ENCODE data around the gene SRCIN1.
"Not testable (repeated sequence)": the region's sequence is repeated elsewhere in the genome, so short reads cannot be mapped to it uniquely, and the experiment has no call there.

Gene SRCIN1

DNA sequence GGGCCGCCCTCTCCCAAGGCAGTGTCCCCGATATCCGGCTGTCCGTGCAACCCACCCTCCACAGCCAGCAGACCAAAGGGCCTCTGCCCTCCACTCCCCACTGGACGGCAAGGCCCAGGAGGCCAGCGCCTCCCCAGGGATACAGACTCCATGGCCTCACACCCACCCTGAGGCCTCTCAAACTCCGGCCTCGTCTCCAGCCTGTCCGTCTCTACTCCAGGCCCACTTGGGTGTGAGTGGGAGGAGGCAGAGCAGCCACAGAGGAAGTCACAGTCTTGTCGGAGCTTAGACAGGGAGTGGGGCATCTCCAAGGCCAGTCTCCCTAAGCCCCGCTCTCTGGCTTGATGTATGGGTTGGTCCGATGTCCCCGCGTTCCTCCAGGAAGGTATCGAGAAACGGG is 73.3 kb downstream of the SRCIN1 start:
- Histone ChIP-seq H3K27me3 (ENCODE audit: control insufficient read depth, low read length) (peaks cover 12% of the 10 kb centered on the region; the same call in 1 of the 2 replicates), H4K20me1 (ENCODE audit: control insufficient read depth, insufficient read depth, low read depth, low read length) (no peaks in the 10 kb centered on the region), H3K9me2 (replicated peaks; ENCODE audit: control insufficient read depth, low read length) (no peaks in the 10 kb centered on the region), H3K4me2 (ENCODE audit: low read length) (no peak overlapping the region), H3K27ac (ENCODE audit: low read depth, low read length) (no peak overlapping the region), H3K79me2 (ENCODE audit: control insufficient read depth, low read length) (no peaks in the 10 kb centered on the region), H3K4me3 (ENCODE audit: low read length) (no peak overlapping the region), H3K4me1 (ENCODE audit: control insufficient read depth, low read length) (no peaks in the 10 kb centered on the region), H3K36me3 (ENCODE audit: control insufficient read depth, low read length) (no peaks in the 10 kb centered on the region), H3F3A (ENCODE audit: control insufficient read depth, insufficient read depth) (no peaks in the 10 kb centered on the region), H3K9me3 (ENCODE audit: control insufficient read depth, insufficient read depth, low read length) (no peaks in the 10 kb centered on the region)
- no peak for TF ChIP-seq EZH2phosphoT487 (IDR thresholded peaks at IDR 0.05; ENCODE audit: borderline replicate concordance, low read length)
- TF ChIP-seq, protein P1, sequence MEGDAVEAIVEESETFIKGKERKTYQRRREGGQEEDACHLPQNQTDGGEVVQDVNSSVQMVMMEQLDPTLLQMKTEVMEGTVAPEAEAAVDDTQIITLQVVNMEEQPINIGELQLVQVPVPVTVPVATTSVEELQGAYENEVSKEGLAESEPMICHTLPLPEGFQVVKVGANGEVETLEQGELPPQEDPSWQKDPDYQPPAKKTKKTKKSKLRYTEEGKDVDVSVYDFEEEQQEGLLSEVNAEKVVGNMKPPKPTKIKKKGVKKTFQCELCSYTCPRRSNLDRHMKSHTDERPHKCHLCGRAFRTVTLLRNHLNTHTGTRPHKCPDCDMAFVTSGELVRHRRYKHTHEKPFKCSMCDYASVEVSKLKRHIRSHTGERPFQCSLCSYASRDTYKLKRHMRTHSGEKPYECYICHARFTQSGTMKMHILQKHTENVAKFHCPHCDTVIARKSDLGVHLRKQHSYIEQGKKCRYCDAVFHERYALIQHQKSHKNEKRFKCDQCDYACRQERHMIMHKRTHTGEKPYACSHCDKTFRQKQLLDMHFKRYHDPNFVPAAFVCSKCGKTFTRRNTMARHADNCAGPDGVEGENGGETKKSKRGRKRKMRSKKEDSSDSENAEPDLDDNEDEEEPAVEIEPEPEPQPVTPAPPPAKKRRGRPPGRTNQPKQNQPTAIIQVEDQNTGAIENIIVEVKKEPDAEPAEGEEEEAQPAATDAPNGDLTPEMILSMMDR (IDR thresholded peaks at IDR 0.05; ENCODE audit: low read depth, low read length, poor library complexity, severe bottlenecking) = no peak

DNA sequence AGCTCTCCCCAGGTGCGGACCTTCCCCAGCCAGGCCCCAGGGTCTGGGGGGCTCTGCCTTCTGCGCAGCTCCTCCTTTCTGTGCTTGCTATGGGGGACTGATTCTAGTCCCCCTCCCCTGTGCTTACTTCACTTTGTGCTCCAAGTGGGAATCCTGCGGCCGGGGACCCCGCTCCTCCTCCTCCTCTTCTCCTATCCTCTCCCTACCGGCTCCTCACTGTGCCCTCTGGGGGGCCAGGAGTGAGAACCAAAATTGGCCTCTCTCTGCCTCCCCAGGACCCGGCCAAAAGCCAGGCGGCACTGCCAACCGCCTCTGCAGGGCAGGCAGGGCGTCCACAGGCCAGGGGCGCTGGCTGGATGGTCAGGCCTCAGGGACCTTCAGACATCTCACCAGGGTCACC is 74.0 kb downstream of the SRCIN1 start:
- not testable (repeated sequence) for H3K9me2 ChIP-seq (replicated peaks; ENCODE audit: control insufficient read depth, low read length); H3K27ac ChIP-seq (ENCODE audit: low read depth, low read length); H3K36me3 ChIP-seq (ENCODE audit: control insufficient read depth, low read length); H4K20me1 ChIP-seq (ENCODE audit: control insufficient read depth, insufficient read depth, low read depth, low read length); H3F3A ChIP-seq (ENCODE audit: control insufficient read depth, insufficient read depth); H3K4me3 ChIP-seq (ENCODE audit: low read length); H3K4me1 ChIP-seq (ENCODE audit: control insufficient read depth, low read length); H3K9me3 ChIP-seq (ENCODE audit: control insufficient read depth, insufficient read depth, low read length); H3K4me2 ChIP-seq (ENCODE audit: low read length); H3K79me2 ChIP-seq (ENCODE audit: control insufficient read depth, low read length)
- H3K27me3 ChIP-seq (ENCODE audit: control insufficient read depth, low read length) = peaks cover 12% of the 10 kb centered on the region; the same call in 1 of the 2 replicates

DNA sequence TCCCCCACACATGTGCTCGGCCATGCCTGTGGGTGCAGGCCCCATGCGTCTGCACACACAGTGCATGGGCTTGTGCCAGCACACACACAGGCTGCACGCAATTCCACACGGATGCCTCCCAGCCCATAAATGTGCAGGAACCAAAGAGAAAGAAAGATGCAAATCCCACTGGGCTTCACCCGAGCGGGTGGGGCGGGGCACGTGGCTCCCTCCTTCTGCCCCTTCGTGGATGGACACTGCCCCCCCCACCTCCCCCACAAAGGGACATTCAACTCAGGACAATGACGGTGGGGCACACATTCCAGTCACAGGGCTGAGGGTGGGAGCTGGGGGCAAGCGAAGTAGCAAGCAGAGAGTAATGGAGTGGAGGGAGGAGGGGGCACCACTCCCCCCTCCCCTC is 74.9 kb downstream of the SRCIN1 start:
- H3K9me2 ChIP-seq (replicated peaks; ENCODE audit: control insufficient read depth, low read length); H3K36me3 ChIP-seq (ENCODE audit: control insufficient read depth, low read length): not testable (repeated sequence)

DNA sequence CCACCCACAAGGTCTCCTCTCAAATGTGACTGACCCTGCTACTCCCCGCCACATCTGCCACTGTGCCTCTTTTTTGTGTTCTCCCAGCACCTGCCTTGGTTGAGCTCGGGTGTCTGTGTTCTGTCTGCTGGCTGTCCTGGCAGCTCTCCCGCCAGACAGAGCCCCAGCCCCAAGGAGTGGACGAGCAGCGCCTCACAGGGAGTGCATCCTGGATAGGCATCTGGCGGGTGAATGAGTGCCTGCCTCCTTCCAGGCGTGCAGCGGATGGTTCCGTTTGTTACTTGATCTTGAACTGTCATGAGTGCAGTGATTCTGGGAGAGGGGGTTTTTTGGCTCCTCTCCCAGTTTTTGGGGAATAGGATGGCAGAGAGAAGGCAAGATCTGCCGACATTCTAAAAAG is 77.6 kb downstream of the SRCIN1 start:
- H3K27ac ChIP-seq (ENCODE audit: low read depth, low read length); H4K20me1 ChIP-seq (ENCODE audit: control insufficient read depth, insufficient read depth, low read depth, low read length); H3K27me3 ChIP-seq (ENCODE audit: control insufficient read depth, low read length); H3K4me1 ChIP-seq (ENCODE audit: control insufficient read depth, low read length); H3K4me2 ChIP-seq (ENCODE audit: low read length); H3K4me3 ChIP-seq (ENCODE audit: low read length); H3F3A ChIP-seq (ENCODE audit: control insufficient read depth, insufficient read depth); H3K9me2 ChIP-seq (replicated peaks; ENCODE audit: control insufficient read depth, low read length); H3K36me3 ChIP-seq (ENCODE audit: control insufficient read depth, low read length); H3K9me3 ChIP-seq (ENCODE audit: control insufficient read depth, insufficient read depth, low read length); H3K79me2 ChIP-seq (ENCODE audit: control insufficient read depth, low read length): not testable (repeated sequence)

More for the DNA sequence above, 74.9 kb downstream of the SRCIN1 start:
- not testable (repeated sequence) for H3K4me2 ChIP-seq (ENCODE audit: low read length); H3K27ac ChIP-seq (ENCODE audit: low read depth, low read length); H3K79me2 ChIP-seq (ENCODE audit: control insufficient read depth, low read length); H3F3A ChIP-seq (ENCODE audit: control insufficient read depth, insufficient read depth); H4K20me1 ChIP-seq (ENCODE audit: control insufficient read depth, insufficient read depth, low read depth, low read length); H3K4me1 ChIP-seq (ENCODE audit: control insufficient read depth, low read length); H3K27me3 ChIP-seq (ENCODE audit: control insufficient read depth, low read length); H3K4me3 ChIP-seq (ENCODE audit: low read length); H3K9me3 ChIP-seq (ENCODE audit: control insufficient read depth, insufficient read depth, low read length)

DNA sequence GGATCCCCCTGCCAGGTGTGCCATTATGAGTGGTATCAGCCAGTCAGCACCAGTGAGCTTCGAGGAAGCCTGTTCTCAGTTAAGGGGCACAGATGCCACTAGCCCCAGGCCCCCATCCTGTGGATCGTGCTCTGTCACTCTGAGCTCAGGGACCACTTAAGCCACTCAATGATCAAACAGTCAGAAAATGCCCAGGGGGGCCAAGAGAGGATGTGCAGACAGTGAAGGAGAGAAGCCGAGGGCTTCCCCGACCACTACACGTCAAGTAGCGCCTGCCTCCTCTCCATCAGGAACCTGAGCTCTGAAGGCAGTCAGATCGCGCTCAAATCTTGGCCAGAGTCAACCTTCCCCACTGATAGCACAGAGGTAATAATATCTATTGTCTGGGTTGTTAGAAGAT is 79.2 kb downstream of the SRCIN1 start:
- H3K36me3 ChIP-seq (ENCODE audit: control insufficient read depth, low read length); H3K4me1 ChIP-seq (ENCODE audit: control insufficient read depth, low read length); H3K27ac ChIP-seq (ENCODE audit: low read depth, low read length); H3K9me2 ChIP-seq (replicated peaks; ENCODE audit: control insufficient read depth, low read length); H3K79me2 ChIP-seq (ENCODE audit: control insufficient read depth, low read length); H3F3A ChIP-seq (ENCODE audit: control insufficient read depth, insufficient read depth); H3K4me3 ChIP-seq (ENCODE audit: low read length); H4K20me1 ChIP-seq (ENCODE audit: control insufficient read depth, insufficient read depth, low read depth, low read length); H3K27me3 ChIP-seq (ENCODE audit: control insufficient read depth, low read length); H3K4me2 ChIP-seq (ENCODE audit: low read length); H3K9me3 ChIP-seq (ENCODE audit: control insufficient read depth, insufficient read depth, low read length): not testable (repeated sequence)

Data from DOHH2 (cell line).